K562 (cell line): Measurements from ENCODE around the gene MACF1. TPM values are rescaled to one million over a fixed set of nuclear protein-coding genes. Genes with fewer than 3 reads are reported as not detected.
A peak's percentile ranks its signal among the peaks of the same experiment; 100 is the strongest.

ENCODE experiments used
- EP400 ChIP-seq: fragments of 450-650 bp; IDR thresholded peaks from 2 replicates; pipeline ENCODE4 v1.6.1; 2017; ENCODE audit warnings: antibody characterized with exemption, mild to moderate bottlenecking, moderate library complexity
- FOXA3 ChIP-seq, 2 experiments: fragments of 450-650 bp in 1 of 2; sonication (generic) in 1 of 2; formaldehyde crosslinking; IDR thresholded peaks in 1 of 2; conservative IDR thresholded peaks in 1 of 2; 2 replicates each; pipeline versions ENCODE4 v1.4.0 to v1.8.0; 2020 to 2022; ENCODE audit warnings: mild to moderate bottlenecking in 2 of 2, missing genetic modification reagents in 1 of 2
- JUND ChIP-seq, 2 experiments: IDR thresholded peaks; 2 replicates in 1 of 2; 3 replicates in 1 of 2; pipeline ENCODE4 v1.6.1; 2011; ENCODE audit warnings: borderline replicate concordance in 2 of 2, low read depth in 2 of 2, low read length in 2 of 2, improper control_type of control experiment in 1 of 2, missing biosample characterization in 1 of 2, missing genetic modification characterization in 1 of 2, missing genetic modification reagents in 1 of 2
- KLF6 ChIP-seq: fragments of 250-450 bp; sonication (Bioruptor Pico); IDR thresholded peaks from 2 replicates; pipeline ENCODE4 v1.4.0; 2020; ENCODE audit warnings: mild to moderate bottlenecking, moderate library complexity, borderline replicate concordance
- MYC ChIP-seq, 2 experiments: fragments of 250-450 bp in 1 of 2; sonication (Bioruptor Pico) in 1 of 2; IDR thresholded peaks; 2 replicates each; pipeline versions ENCODE4 v1.5.1 to v1.6.1; 2012 to 2021; ENCODE audit warnings: low read depth in 2 of 2, borderline replicate concordance in 1 of 2, improper control_type of control experiment in 1 of 2, low read length in 1 of 2, mild to moderate bottlenecking in 1 of 2, moderate library complexity in 1 of 2
- NCOA1 ChIP-seq: fragments of 450-650 bp; IDR thresholded peaks from 2 replicates; pipeline ENCODE4 v1.6.1; 2016; ENCODE audit warnings: low read depth
- POLR2A ChIP-seq: fragments of 450-650 bp; conservative IDR thresholded peaks from 2 replicates; pipeline ENCODE4 v1.6.1; 2016
- TAF1 ChIP-seq: IDR thresholded peaks from 2 replicates; pipeline ENCODE4 v1.6.1; 2011; ENCODE audit warnings: mild to moderate bottlenecking, low read length, moderate library complexity; ENCODE audit not compliant: insufficient read depth, control insufficient read depth, severe bottlenecking; ENCODE audit errors: extremely low read depth
- ZNF318 ChIP-seq, 2 experiments: fragments of 450-650 bp; IDR thresholded peaks; 2 replicates each; pipeline ENCODE4 v1.6.1; 2016; ENCODE audit warnings: mild to moderate bottlenecking in 2 of 2, borderline replicate concordance in 1 of 2, low read depth in 1 of 2, moderate library complexity in 1 of 2
- ZNF41 ChIP-seq: fragments of 250-450 bp; sonication (Bioruptor Pico); conservative IDR thresholded peaks from 2 replicates; pipeline ENCODE4 v1.4.0; 2020; ENCODE audit warnings: mild to moderate bottlenecking
- ZSCAN32 ChIP-seq: fragments of 450-650 bp; formaldehyde crosslinking; IDR thresholded peaks from 2 replicates; pipeline ENCODE4 v1.4.0; 2020; ENCODE audit warnings: mild to moderate bottlenecking, moderate library complexity
- polyA plus RNA-seq, 8 experiments: library from polyadenylated mRNA; depleted of rRNA in 4 of 8; stranded (reverse) in 5 of 8; unstranded in 3 of 8; fragments of >200 nt; fragmentation: Nextera tagmentation in 2 of 8; fragmentation: Illumina TruSeq in 1 of 8; extraction: Ambion mirVana in 2 of 8; extraction: Trizol in 1 of 8; gene quantifications; 2 replicates each; pipeline versions ENCODE4 v1.2.1 to v1.2.3, GENCODE V29; 2011 to 2014; ENCODE audit warnings: inconsistent platforms in 1 of 8, missing spikeins in 1 of 8
- total RNA-seq, 7 experiments: library from RNA; depleted of rRNA in 6 of 7; stranded (reverse); fragments of >200 nt in 6 of 7; fragmentation: Illumina TruSeq in 2 of 7; extraction: Trizol in 2 of 7; gene quantifications; 2 replicates each; pipeline versions ENCODE4 v1.2.1 to v1.2.3, GENCODE V29; 2011 to 2021; ENCODE audit warnings: low replicate concordance in 1 of 7
- TF ChIP-seq, protein P1 (sequence below): fragments of 450-650 bp; formaldehyde crosslinking; IDR thresholded peaks from 2 replicates; pipeline ENCODE4 v1.4.0; 2020; ENCODE audit warnings: mild to moderate bottlenecking, moderate library complexity

The MACF1 gene
- total and polyA plus RNA-seq, 9 of the 15 experiments (the other 6 are each of a cell fraction or from before 2014, with no cell fraction given), result 13.2 to 232 (median 112) TPM

- TF ChIP-seq ZNF318 (IDR thresholded peaks at IDR 0.05; ENCODE audit: borderline replicate concordance in 1 of 2, low read depth in 1 of 2), result 0 out of 4 replicates have a peak, but pooled peaks of 1 of the 2 experiments have one; percentile 10
- TF ChIP-seq POLR2A, result peak; percentile 80
- peak in 1 of 2 experiments; percentile 54; a peak in 1 of 4 replicates for TF ChIP-seq FOXA3 (CRISPR knock-in tag; conservative IDR thresholded peaks at IDR 0.05 in 1 of 2, IDR thresholded peaks at IDR 0.05 in 1 of 2)
- peak; percentile 63 for TF ChIP-seq EP400
- peak; percentile 26 for TF ChIP-seq TAF1
- no peak for TF ChIP-seq ZSCAN32 (CRISPR knock-in tag)
- TF ChIP-seq NCOA1, result peak; percentile 67; the same call in 1 of the 2 replicates
- TF ChIP-seq JUND (IDR thresholded peaks at IDR 0.05; ENCODE audit: borderline replicate concordance, low read depth, low read length), result peak; percentile 93
- peak; percentile 88 for TF ChIP-seq JUND (tag; IDR thresholded peaks at IDR 0.05; ENCODE audit: borderline replicate concordance, low read depth, low read length)
- no peak for TF ChIP-seq KLF6 (CRISPR knock-in tag)
- no peak for TF ChIP-seq ZNF41 (CRISPR knock-in tag)
- TF ChIP-seq, protein P1, sequence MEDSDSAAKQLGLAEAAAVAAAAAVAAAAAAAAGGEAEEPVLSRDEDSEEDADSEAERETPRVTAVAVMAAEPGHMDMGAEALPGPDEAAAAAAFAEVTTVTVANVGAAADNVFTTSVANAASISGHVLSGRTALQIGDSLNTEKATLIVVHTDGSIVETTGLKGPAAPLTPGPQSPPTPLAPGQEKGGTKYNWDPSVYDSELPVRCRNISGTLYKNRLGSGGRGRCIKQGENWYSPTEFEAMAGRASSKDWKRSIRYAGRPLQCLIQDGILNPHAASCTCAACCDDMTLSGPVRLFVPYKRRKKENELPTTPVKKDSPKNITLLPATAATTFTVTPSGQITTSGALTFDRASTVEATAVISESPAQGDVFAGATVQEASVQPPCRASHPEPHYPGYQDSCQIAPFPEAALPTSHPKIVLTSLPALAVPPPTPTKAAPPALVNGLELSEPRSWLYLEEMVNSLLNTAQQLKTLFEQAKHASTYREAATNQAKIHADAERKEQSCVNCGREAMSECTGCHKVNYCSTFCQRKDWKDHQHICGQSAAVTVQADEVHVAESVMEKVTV, result 0 out of 2 replicates have a peak, but pooled peaks have one; percentile 4
- TF ChIP-seq MYC (IDR thresholded peaks at IDR 0.05; ENCODE audit: low read depth, low read length), result peak; percentile 58
- TF ChIP-seq MYC (CRISPR knock-in tag; IDR thresholded peaks at IDR 0.05; ENCODE audit: borderline replicate concordance, low read depth), result no peak
- TF ChIP-seq, all 486 proteins: peak for 80
Observed at GRCh38 chr1:39158327-39159086, 46.0 kb upstream of the MACF1 start (continued).
